H1 (cell line): Measurements from ENCODE around the gene HPS6. TPM values are rescaled to one million over a fixed set of nuclear protein-coding genes. Genes with fewer than 3 reads are reported as not detected.

Source experiments
- CTCF ChIA-PET: fragments of 300-600 bp; sonication (Branson Sonifier 250); formaldehyde crosslinking; loops from one replicate; lab custom pipeline; 2021; ENCODE audit not compliant: partially characterized antibody; lab: Charles Lee
- POLR2A ChIA-PET: fragments of 300-600 bp; sonication (Branson Sonifier 250); formaldehyde crosslinking; loops from one replicate; lab custom pipeline; 2021; ENCODE audit warnings: inconsistent platforms; ENCODE audit not compliant: partially characterized antibody; lab: Charles Lee
- DNase-seq, 2 experiments: peaks; one replicate each; pipeline versions ENCODE4 v3.0.0 to v3.0.0-alpha.2; 2010 to 2022; ENCODE audit warnings: low spot score in 2 of 2, low read depth in 1 of 2, mixed read lengths in 1 of 2
- FAIRE-seq: peaks from 2 replicates; lab custom pipeline; 2011; peaks lifted over from hg19 to GRCh38; lab: Jason Lieb, UNC
- H2AFZ ChIP-seq: 2 replicates; pipeline ENCODE4 v1.8.1; 2012; ENCODE audit warnings: low read length, inconsistent platforms
- H2AK5ac ChIP-seq: 2 replicates; pipeline ENCODE4 v1.6.1; 2013; ENCODE audit warnings: low read depth, low read length
- H2BK120ac ChIP-seq: replicated peaks from 2 replicates; pipeline ENCODE3; 2013; ENCODE audit warnings: low read depth, low read length, inconsistent platforms
- H2BK12ac ChIP-seq: 2 replicates; pipeline ENCODE4 v1.6.1; 2013; ENCODE audit warnings: low read depth, low read length
- H2BK15ac ChIP-seq: 2 replicates; pipeline ENCODE4 v1.6.1; 2013; ENCODE audit warnings: low read length
- H2BK20ac ChIP-seq: 2 replicates; pipeline ENCODE4 v1.6.1; 2013; ENCODE audit warnings: low read length
- H2BK5ac ChIP-seq: 2 replicates; pipeline ENCODE4 v1.6.1; 2013; ENCODE audit warnings: low read depth, low read length
- H3K14ac ChIP-seq: 2 replicates; pipeline ENCODE4 v1.6.1; 2013; ENCODE audit warnings: inconsistent platforms; ENCODE audit not compliant: insufficient read length
- H3K18ac ChIP-seq: 2 replicates; pipeline ENCODE4 v1.6.1; 2013; ENCODE audit warnings: low read length; ENCODE audit errors: extremely low read depth
- H3K23ac ChIP-seq: 2 replicates; pipeline ENCODE4 v1.6.1; 2013; ENCODE audit warnings: inconsistent platforms; ENCODE audit not compliant: insufficient read length
- H3K23me2 ChIP-seq: 2 replicates; pipeline ENCODE4 v1.6.1; 2013; ENCODE audit warnings: low read depth, low read length
- H3K27ac ChIP-seq: 2 replicates; pipeline ENCODE4 v1.6.1; 2011; ENCODE audit warnings: low read depth, low read length, inconsistent platforms
- H3K27me3 ChIP-seq, 4 experiments: replicated peaks in 1 of 4; 1 replicate in 1 of 4; 2 replicates in 3 of 4; pipeline versions ENCODE4 v1.6.1 to v1.8.1; 2011 to 2013; ENCODE audit warnings: low read length in 3 of 4, mild to moderate bottlenecking in 3 of 4, inconsistent platforms in 2 of 4, mixed read lengths in 2 of 4, moderate library complexity in 1 of 4; ENCODE audit not compliant: control insufficient read depth in 3 of 4, insufficient read depth in 3 of 4; ENCODE audit errors: extremely low read depth in 1 of 4
- H3K36me3 ChIP-seq, 4 experiments: 2 replicates each; pipeline versions ENCODE4 v1.6.1 to v1.8.1; 2011 to 2013; ENCODE audit warnings: mild to moderate bottlenecking in 4 of 4, low read length in 3 of 4, moderate library complexity in 2 of 4, control low read depth in 1 of 4, inconsistent platforms in 1 of 4; ENCODE audit not compliant: insufficient read depth in 4 of 4, control insufficient read depth in 2 of 4
- H3K4ac ChIP-seq: replicated peaks from 2 replicates; pipeline ENCODE3; 2013; ENCODE audit warnings: low read length, low read depth, mixed read lengths, inconsistent platforms; ENCODE audit not compliant: insufficient read length
- H3K4me1 ChIP-seq, 4 experiments: replicated peaks in 1 of 4; 1 replicate in 1 of 4; 2 replicates in 3 of 4; pipeline versions ENCODE4 v1.6.1 to v1.8.1; 2011 to 2013; ENCODE audit warnings: low read length in 3 of 4, inconsistent platforms in 2 of 4, mixed read lengths in 1 of 4; ENCODE audit not compliant: insufficient read depth in 4 of 4, control insufficient read depth in 3 of 4
- H3K4me2 ChIP-seq, 2 experiments: 2 replicates each; pipeline versions ENCODE4 v1.6.1 to v1.8.1; 2011 to 2013; ENCODE audit warnings: low read depth in 2 of 2, low read length in 2 of 2, control low read depth in 1 of 2, inconsistent platforms in 1 of 2, mild to moderate bottlenecking in 1 of 2; ENCODE audit not compliant: insufficient read depth in 1 of 2
- H3K4me3 ChIP-seq, 4 experiments: fragments of 200-600, 300-600 bp in 1 of 4; sonication (generic), shearing (Covaris generic), sonication (Bioruptor Twin) in 1 of 4; 2 replicates each; pipeline versions ENCODE4 v1.5.1 to v1.8.1; 2011 to 2016; ENCODE audit warnings: low read length in 4 of 4, low read depth in 3 of 4, control low read depth in 2 of 4, inconsistent platforms in 2 of 4, mild to moderate bottlenecking in 2 of 4, mixed read lengths in 1 of 4, moderate library complexity in 1 of 4; ENCODE audit not compliant: insufficient read depth in 2 of 4; ENCODE audit errors: extremely low read depth in 1 of 4
- H3K56ac ChIP-seq: replicated peaks from 2 replicates; pipeline ENCODE3; 2013; ENCODE audit warnings: low read depth, mild to moderate bottlenecking, mixed read lengths, low read length, inconsistent platforms; ENCODE audit not compliant: insufficient read length
- H3K79me1 ChIP-seq: 2 replicates; pipeline ENCODE4 v1.6.1; 2013; ENCODE audit warnings: low read depth, low read length, control low read depth
- H3K79me2 ChIP-seq, 2 experiments: 2 replicates each; pipeline versions ENCODE4 v1.6.1 to v1.8.1; 2012 to 2013; ENCODE audit warnings: low read length in 2 of 2, mild to moderate bottlenecking in 2 of 2, inconsistent platforms in 1 of 2; ENCODE audit not compliant: insufficient read depth in 2 of 2, control insufficient read depth in 1 of 2
- H3K9ac ChIP-seq, 4 experiments: replicated peaks in 1 of 4; 1 replicate in 1 of 4; 2 replicates in 3 of 4; pipeline versions ENCODE4 v1.6.1 to v1.8.1; 2011 to 2013; ENCODE audit warnings: low read depth in 3 of 4, low read length in 3 of 4, control low read depth in 2 of 4, mild to moderate bottlenecking in 2 of 4, moderate library complexity in 2 of 4, inconsistent platforms in 1 of 4; ENCODE audit errors: extremely low read depth in 1 of 4
- H3K9me3 ChIP-seq, 2 experiments: 2 replicates each; pipeline versions ENCODE4 v1.6.1 to v1.8.1; 2012 to 2013; ENCODE audit warnings: mild to moderate bottlenecking in 2 of 2, moderate library complexity in 2 of 2, control low read depth in 1 of 2, inconsistent platforms in 1 of 2, low read depth in 1 of 2, low read length in 1 of 2, mixed read lengths in 1 of 2; ENCODE audit not compliant: insufficient read depth in 2 of 2
- H4K20me1 ChIP-seq, 2 experiments: replicated peaks in 1 of 2; 2 replicates each; pipeline versions ENCODE3 to v1.8.1; 2011 to 2013; ENCODE audit warnings: inconsistent platforms in 2 of 2, low read length in 2 of 2, mild to moderate bottlenecking in 1 of 2; ENCODE audit not compliant: insufficient read depth in 2 of 2, control insufficient read depth in 1 of 2
- H4K5ac ChIP-seq: 2 replicates; pipeline ENCODE4 v1.6.1; 2013; ENCODE audit warnings: low read length, low read depth, mixed read lengths, inconsistent platforms; ENCODE audit not compliant: insufficient read length
- H4K8ac ChIP-seq: 2 replicates; pipeline ENCODE4 v1.8.0; 2013; ENCODE audit warnings: mild to moderate bottlenecking, moderate library complexity, low read length, inconsistent platforms; ENCODE audit not compliant: insufficient read depth; ENCODE audit errors: extremely low read depth
- H4K91ac ChIP-seq: replicated peaks from 2 replicates; pipeline ENCODE3; 2013; ENCODE audit warnings: low read length, mixed read lengths, inconsistent platforms; ENCODE audit not compliant: insufficient read length
- BRCA1 ChIP-seq: IDR thresholded peaks from 2 replicates; pipeline ENCODE4 v1.6.1; 2012; ENCODE audit warnings: low read depth, low read length, improper control_type of control experiment
- CEBPB ChIP-seq: IDR thresholded peaks from 2 replicates; pipeline ENCODE4 v1.6.1; 2012; ENCODE audit warnings: low read depth, low read length
- EGR1 ChIP-seq: IDR thresholded peaks from 2 replicates; pipeline ENCODE4 v1.6.1; 2011; ENCODE audit warnings: low read depth, low read length, borderline replicate concordance
- EZH2 ChIP-seq: fragments of 200-600 bp; sonication (generic); IDR thresholded peaks from 2 replicates; pipeline ENCODE4 v1.7.1; 2012; ENCODE audit warnings: low read depth, mild to moderate bottlenecking, moderate library complexity, low read length, inconsistent platforms; ENCODE audit not compliant: severe bottlenecking
- JUND ChIP-seq: IDR thresholded peaks from 2 replicates; pipeline ENCODE4 v1.6.1; 2011; ENCODE audit warnings: mild to moderate bottlenecking, improper control_type of control experiment, low read length
- MAFK ChIP-seq: IDR thresholded peaks from 2 replicates; pipeline ENCODE4 v1.6.1; 2012; ENCODE audit warnings: low read depth, mild to moderate bottlenecking, improper control_type of control experiment, low read length
- POLR2AphosphoS5 ChIP-seq: IDR thresholded peaks from 2 replicates; pipeline ENCODE4 v1.6.1; 2011; ENCODE audit warnings: low read depth, low read length
- RNF2 ChIP-seq: fragments of 200-900, 300-1000 bp; sonication (generic); IDR thresholded peaks from 2 replicates; pipeline ENCODE4 v1.7.1; 2016; ENCODE audit warnings: borderline replicate concordance, low read depth, mild to moderate bottlenecking, antibody characterized with exemption, low read length; ENCODE audit not compliant: poor library complexity, severe bottlenecking; ENCODE audit errors: missing control alignments
- RXRA ChIP-seq: IDR thresholded peaks from 2 replicates; pipeline ENCODE4 v1.6.1; 2011; ENCODE audit warnings: low read depth, mild to moderate bottlenecking, low read length, moderate library complexity; ENCODE audit not compliant: insufficient read depth
- SIN3A ChIP-seq, 2 experiments: IDR thresholded peaks in 1 of 2; conservative IDR thresholded peaks in 1 of 2; 2 replicates each; pipeline ENCODE4 v1.6.1; 2011 to 2012; ENCODE audit warnings: low read length in 2 of 2, improper control_type of control experiment in 1 of 2, low read depth in 1 of 2, mild to moderate bottlenecking in 1 of 2
- SP1 ChIP-seq: IDR thresholded peaks from 2 replicates; pipeline ENCODE4 v1.6.1; 2011; ENCODE audit warnings: low read depth, low read length
- YY1 ChIP-seq: IDR thresholded peaks from 2 replicates; pipeline ENCODE4 v1.6.1; 2011; ENCODE audit warnings: low read depth, mild to moderate bottlenecking, low read length
- polyA plus RNA-seq, 7 experiments: library from polyadenylated mRNA; depleted of rRNA in 3 of 7; stranded (reverse) in 5 of 7; unstranded in 2 of 7; fragments of >200 nt in 5 of 7; fragments of 200-250 nt in 2 of 7; gene quantifications; 1 replicate in 5 of 7; 2 replicates in 1 of 7; 4 replicates in 1 of 7; pipeline versions ENCODE4 v1.2.1 to v1.2.3, GENCODE V29; 2011 to 2013; ENCODE audit warnings: missing spikeins in 2 of 7, mixed read lengths in 2 of 7
- total RNA-seq: library from RNA; stranded (reverse); fragmentation: NEBNext Ultra II Directional; extraction: Animal tissue kit (Norgen Biotek cat#: 25700); gene quantifications from 2 replicates; pipeline ENCODE4 v1.2.1, GENCODE V29; 2021

HPS6 gene
- total and polyA plus RNA-seq, 2 of the 8 experiments (the other 6 are each of a cell fraction or from before 2014, with no cell fraction given) = 10.2 to 17.7 TPM

- H3K79me2 ChIP-seq = 0 out of 4 replicates have a peak, but pooled peaks cover 0 to 3% of the 10 kb centered on the region in 2 experiments
- H2AFZ ChIP-seq = no peak overlapping the region
- H3K4me3 ChIP-seq = no peak overlapping the region
- H3K36me3 ChIP-seq = no peaks in the 10 kb centered on the region
- no peak overlapping the region for H2AK5ac ChIP-seq
- no peak overlapping the region for H4K5ac ChIP-seq
- no peak overlapping the region for H2BK20ac ChIP-seq
- no peak overlapping the region for H2BK5ac ChIP-seq
- DNase-seq (no peak), FAIRE-seq (no peak)
- CTCF ChIA-PET = interaction anchor here (1.2 to 8.8 kb wide), 6 partner anchors 8 to 220 kb away, joined by 3 to 76 read pairs (median 6); no protein-coding TSS in a partner anchor
- no peak overlapping the region for H3K4me2 ChIP-seq
- H4K20me1 ChIP-seq = no peaks in the 10 kb centered on the region
- no peak overlapping the region for H4K91ac ChIP-seq
- no peak overlapping the region for H3K56ac ChIP-seq
- peaks cover 0 to 3% (median 1%) of the 10 kb centered on the region in 4 experiments; a peak in 1 of 7 replicates for H3K27me3 ChIP-seq
- H3K9ac ChIP-seq = no peak overlapping the region
- POLR2A ChIA-PET = no interaction called here
- H2BK12ac ChIP-seq = no peak overlapping the region
- H3K27ac ChIP-seq = no peak overlapping the region
- H4K8ac ChIP-seq = no peak overlapping the region
- H3K14ac ChIP-seq = no peak overlapping the region
- TF ChIP-seq POLR2AphosphoS5 = no peak
- no peak for TF ChIP-seq JUND
- TF ChIP-seq YY1 = no peak
- TF ChIP-seq CEBPB = no peak
- no peak for TF ChIP-seq SP1
- TF ChIP-seq BRCA1 = no peak
- TF ChIP-seq RNF2 = no peak
- TF ChIP-seq EGR1 = no peak
- TF ChIP-seq MAFK = no peak
- TF ChIP-seq EZH2 = no peak
- TF ChIP-seq SIN3A (conservative IDR thresholded peaks at IDR 0.05 in 1 of 2, IDR thresholded peaks at IDR 0.05 in 1 of 2; ENCODE audit: low read depth in 1 of 2, low read length in 2 of 2) = no peak
- no peak for TF ChIP-seq RXRA
- H3K4me1 ChIP-seq = no peaks in the 10 kb centered on the region
- no peaks in the 10 kb centered on the region for H3K79me1 ChIP-seq
- no peak overlapping the region for H2BK15ac ChIP-seq
- peaks cover 4% of the 10 kb centered on the region; the same call in 1 of the 2 replicates for H3K23me2 ChIP-seq
- no peak overlapping the region for H3K18ac ChIP-seq
- no peaks in the 10 kb centered on the region for H3K9me3 ChIP-seq
- no peak overlapping the region for H2BK120ac ChIP-seq
- no peak overlapping the region for H3K4ac ChIP-seq
- H3K23ac ChIP-seq = no peak overlapping the region
These were observed 5.2 kb upstream of the HPS6 start for GRCh38 chr10:102059987-102060386.
